ENCODE data around the gene DYNLT4. TPM values are rescaled to one million over a fixed set of nuclear protein-coding genes. Genes with fewer than 3 reads are reported as not detected.
A peak's percentile ranks its signal among the peaks of the same experiment; 100 is the strongest.

The DYNLT4 gene
- total and polyA plus RNA-seq, 2 of the 8 experiments (the other 6 are each of a cell fraction or from before 2014, with no cell fraction given), result 0.29 TPM; not detected in 1

GRCh38 chr1:44822981-44823451 lies 15.9 kb upstream of the DYNLT4 start:
- Histone ChIP-seq H3K79me1 (ENCODE audit: low read depth, low read length) (no peaks in the 10 kb centered on the region), H3K23me2 (ENCODE audit: low read depth, low read length) (peaks cover 7% of the 10 kb centered on the region), H4K20me1 (replicated peaks in 1 of 2; ENCODE audit: control insufficient read depth in 1 of 2, insufficient read depth in 2 of 2, low read length in 2 of 2) (no peaks in the 10 kb centered on the region), H3K9ac (replicated peaks in 1 of 4; ENCODE audit: extremely low read depth in 1 of 4, low read depth in 3 of 4, low read length in 3 of 4) (no peak overlapping the region), H3K56ac (replicated peaks; ENCODE audit: insufficient read length, low read depth, low read length) (no peak overlapping the region), H2BK20ac (ENCODE audit: low read length) (no peak overlapping the region), H2BK5ac (ENCODE audit: low read depth, low read length) (no peak overlapping the region), H2BK15ac (ENCODE audit: low read length) (no peak overlapping the region), H3K4me2 (ENCODE audit: insufficient read depth in 1 of 2, low read depth in 2 of 2, low read length in 2 of 2) (no peak overlapping the region), H3K4me3 (ENCODE audit: extremely low read depth in 1 of 4, insufficient read depth in 2 of 4, low read depth in 3 of 4, low read length in 4 of 4) (no peak overlapping the region), H4K91ac (replicated peaks; ENCODE audit: insufficient read length, low read length) (peak overlapping the region; percentile 55), H2AK5ac (ENCODE audit: low read depth, low read length) (no peak overlapping the region), H2AFZ (ENCODE audit: low read length) (no peak overlapping the region), H4K5ac (ENCODE audit: insufficient read length, low read depth, low read length) (no peak overlapping the region), H3K27me3 (replicated peaks in 1 of 4; ENCODE audit: control insufficient read depth in 3 of 4, extremely low read depth in 1 of 4, insufficient read depth in 3 of 4, low read length in 3 of 4) (no peaks in the 10 kb centered on the region; a peak in 2 of 7 replicates), H3K4ac (replicated peaks; ENCODE audit: insufficient read length, low read depth, low read length) (peak overlapping the region; percentile 35), H2BK120ac (replicated peaks; ENCODE audit: low read depth, low read length) (no peak overlapping the region), H2BK12ac (ENCODE audit: low read depth, low read length) (peak overlapping the region; percentile 80; the same call in 1 of the 2 replicates), H3K14ac (ENCODE audit: insufficient read length) (no peak overlapping the region), H3K9me3 (ENCODE audit: insufficient read depth in 2 of 2, low read depth in 1 of 2, low read length in 1 of 2) (no peaks in the 10 kb centered on the region), H3K27ac (ENCODE audit: low read depth, low read length) (no peak overlapping the region), H3K36me3 (ENCODE audit: control insufficient read depth in 2 of 4, insufficient read depth in 4 of 4, low read length in 3 of 4) (no peaks in the 10 kb centered on the region), H4K8ac (ENCODE audit: extremely low read depth, insufficient read depth, low read length) (no peak overlapping the region; the same call in 1 of the 2 replicates), H3K18ac (ENCODE audit: extremely low read depth, low read length) (no peak overlapping the region; the same call in 1 of the 2 replicates), H3K23ac (ENCODE audit: insufficient read length) (no peak overlapping the region), H3K79me2 (ENCODE audit: control insufficient read depth in 1 of 2, insufficient read depth in 2 of 2, low read length in 2 of 2) (no peaks in the 10 kb centered on the region), H3K4me1 (replicated peaks in 1 of 4; ENCODE audit: control insufficient read depth in 3 of 4, insufficient read depth in 4 of 4, low read length in 3 of 4) (peaks cover 2 to 14% (median 5%) of the 10 kb centered on the region in 4 experiments)
- POLR2A ChIA-PET (ENCODE audit: partially characterized antibody), result interaction anchor here (0.8 to 16.6 kb wide), 11 partner anchors 7 to 517 kb away, joined by 3 to 547 read pairs (median 92); partner anchors contain the start of genes BEST4, BTBD19, DYNLT4 and MUTYH
- FAIRE-seq (no peak), DNase-seq (ENCODE audit: low read depth in 1 of 2, low spot score in 2 of 2) (no peak)
- no peak for TF ChIP-seq SUZ12 (IDR thresholded peaks at IDR 0.05; ENCODE audit: low read length)
- no peak for TF ChIP-seq JUND (IDR thresholded peaks at IDR 0.05; ENCODE audit: low read length)
- TF ChIP-seq KDM1A (IDR thresholded peaks at IDR 0.05; ENCODE audit: borderline replicate concordance, low read length), result no peak
- no peak for TF ChIP-seq POLR2A (IDR thresholded peaks at IDR 0.05; ENCODE audit: control extremely low read depth in 1 of 2, low read depth in 2 of 2, low read length in 2 of 2)
- CTCF ChIA-PET (ENCODE audit: partially characterized antibody), result interaction anchor here (1.1 to 5.3 kb wide), 10 partner anchors 8 to 191 kb away, joined by 4 to 26 read pairs (median 10); partner anchors contain the start of genes DYNLT4 and PLK3
- WGBS, 2 experiments (ENCODE audit: extremely low coverage in 1 of 2, insufficient coverage in 1 of 2, insufficient read length in 1 of 2, insufficient replicate concordance in 2 of 2, low coverage in 1 of 2, low lambda C conversion rate in 2 of 2, missing lambda C conversion rate in 1 of 2), result 94% methylated on average over 14 of the region's 15 CpGs; no CpG with 5 or more reads in 1 of the 2 experiments
